KMS-11 (cell line): ENCODE data around the gene TMTC4.
A peak's percentile ranks its signal among the peaks of the same experiment; 100 is the strongest.

Source experiments
- H2AFZ ChIP-seq: fragments of 200-600 bp; sonication (generic); 2 replicates; pipeline ENCODE4 v1.6.1; 2016; ENCODE audit warnings: antibody characterized with exemption, mixed run types, low read depth
- H3K27ac ChIP-seq: fragments of 200-600 bp; sonication (generic); 2 replicates; pipeline ENCODE4 v1.6.1; 2016; ENCODE audit warnings: mild to moderate bottlenecking, mixed run types
- H3K27me3 ChIP-seq: fragments of 200-600 bp; sonication (generic); 2 replicates; pipeline ENCODE4 v1.6.1; 2017; ENCODE audit warnings: mild to moderate bottlenecking, low read depth, mixed run types, moderate library complexity; ENCODE audit not compliant: insufficient read depth
- H3K36me3 ChIP-seq: fragments of 200-600 bp; sonication (generic); 2 replicates; pipeline ENCODE4 v1.6.1; 2017; ENCODE audit warnings: mild to moderate bottlenecking, mixed run types; ENCODE audit not compliant: insufficient read depth
- H3K4me1 ChIP-seq: fragments of 200-600 bp; sonication (generic); 2 replicates; pipeline ENCODE4 v1.6.1; 2016; ENCODE audit warnings: mild to moderate bottlenecking, low read depth, mixed run types; ENCODE audit not compliant: poor library complexity, severe bottlenecking
- H3K4me2 ChIP-seq: fragments of 200-600 bp; sonication (generic); 2 replicates; pipeline ENCODE4 v1.7.0; 2016; ENCODE audit warnings: mild to moderate bottlenecking, mixed run types
- H3K4me3 ChIP-seq: fragments of 200-600 bp; sonication (generic); IDR thresholded peaks from 2 replicates; pipeline ENCODE4 v1.6.1; 2017; ENCODE audit warnings: low read depth, low read length, mixed read lengths; ENCODE audit not compliant: insufficient read depth
- H3K79me2 ChIP-seq: fragments of 200-600 bp; sonication (generic); 2 replicates; pipeline ENCODE4 v1.6.1; 2016; ENCODE audit warnings: low read depth, mixed run types; ENCODE audit not compliant: insufficient read depth
- H3K9ac ChIP-seq: fragments of 200-600 bp; sonication (generic); 2 replicates; pipeline ENCODE4 v1.6.1; 2016; ENCODE audit warnings: mild to moderate bottlenecking, mixed run types
- H4K20me1 ChIP-seq: fragments of 200-600 bp; sonication (generic); 2 replicates; pipeline ENCODE4 v1.6.1; 2016; ENCODE audit warnings: mild to moderate bottlenecking, mixed run types; ENCODE audit not compliant: insufficient read depth
- TF ChIP-seq, protein P1 (sequence below): fragments of 200-600 bp; sonication (generic); conservative IDR thresholded peaks from 2 replicates; pipeline ENCODE4 v1.6.1; 2017; ENCODE audit warnings: low read depth, mild to moderate bottlenecking, antibody characterized with exemption, low read length, moderate library complexity, mixed read lengths

The TMTC4 gene

DNA sequence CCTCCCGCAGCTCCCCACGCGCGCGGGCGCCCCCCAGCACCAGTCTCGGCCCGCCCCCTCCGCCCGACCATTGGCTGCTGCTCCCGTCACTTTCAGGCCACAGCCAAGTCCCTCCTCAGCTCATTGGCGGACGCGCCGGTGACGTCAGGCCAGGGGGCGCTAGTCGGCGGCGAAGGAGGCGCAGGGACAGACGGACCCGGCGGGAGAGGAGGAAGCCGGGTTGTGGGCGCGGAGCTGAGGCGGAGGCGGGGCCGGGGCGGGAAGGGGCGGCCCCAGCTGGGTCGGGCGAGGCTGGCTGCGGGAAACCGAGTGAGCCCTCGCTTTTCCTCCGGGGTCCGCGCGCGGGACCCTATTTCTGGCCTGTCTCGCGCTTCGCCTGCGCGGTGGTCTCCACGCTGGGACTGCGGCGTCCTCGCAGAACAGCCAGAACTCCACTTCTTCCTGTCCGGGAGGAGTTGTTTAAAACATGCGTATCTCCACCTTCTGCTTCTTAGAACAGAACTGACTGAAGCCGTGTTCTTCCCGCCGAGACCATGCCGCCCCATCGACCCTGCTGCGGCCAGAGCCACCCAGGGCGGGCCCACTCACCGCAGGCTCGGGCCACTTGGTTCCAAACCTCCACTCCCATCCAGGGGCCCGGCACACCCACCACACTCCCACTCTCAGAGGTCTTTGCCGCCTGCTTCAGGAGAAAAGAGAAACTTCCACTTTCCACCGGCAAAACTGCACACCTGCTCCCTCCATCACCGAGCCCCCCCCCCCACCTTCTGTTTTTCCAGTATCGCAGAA is 471 bp upstream of the TMTC4 start:
- Histone ChIP-seq H3K36me3 (no peaks in the 10 kb centered on the region), H3K4me2 (peak overlapping the region; percentile 54; the same call in 1 of the 2 replicates), H3K27ac (peak overlapping the region; percentile 54), H2AFZ (peak overlapping the region; percentile 69; the same call in 1 of the 2 replicates), H3K27me3 (no peaks in the 10 kb centered on the region), H3K79me2 (no peaks in the 10 kb centered on the region), H3K4me1 (peaks cover 4% of the 10 kb centered on the region), H3K4me3 (no peak overlapping the region), H3K9ac (peak overlapping the region; percentile 76; the same call in 1 of the 2 replicates), H4K20me1 (no peaks in the 10 kb centered on the region)
- TF ChIP-seq, protein P1, sequence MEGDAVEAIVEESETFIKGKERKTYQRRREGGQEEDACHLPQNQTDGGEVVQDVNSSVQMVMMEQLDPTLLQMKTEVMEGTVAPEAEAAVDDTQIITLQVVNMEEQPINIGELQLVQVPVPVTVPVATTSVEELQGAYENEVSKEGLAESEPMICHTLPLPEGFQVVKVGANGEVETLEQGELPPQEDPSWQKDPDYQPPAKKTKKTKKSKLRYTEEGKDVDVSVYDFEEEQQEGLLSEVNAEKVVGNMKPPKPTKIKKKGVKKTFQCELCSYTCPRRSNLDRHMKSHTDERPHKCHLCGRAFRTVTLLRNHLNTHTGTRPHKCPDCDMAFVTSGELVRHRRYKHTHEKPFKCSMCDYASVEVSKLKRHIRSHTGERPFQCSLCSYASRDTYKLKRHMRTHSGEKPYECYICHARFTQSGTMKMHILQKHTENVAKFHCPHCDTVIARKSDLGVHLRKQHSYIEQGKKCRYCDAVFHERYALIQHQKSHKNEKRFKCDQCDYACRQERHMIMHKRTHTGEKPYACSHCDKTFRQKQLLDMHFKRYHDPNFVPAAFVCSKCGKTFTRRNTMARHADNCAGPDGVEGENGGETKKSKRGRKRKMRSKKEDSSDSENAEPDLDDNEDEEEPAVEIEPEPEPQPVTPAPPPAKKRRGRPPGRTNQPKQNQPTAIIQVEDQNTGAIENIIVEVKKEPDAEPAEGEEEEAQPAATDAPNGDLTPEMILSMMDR = 0 out of 2 replicates have a peak, but pooled peaks have one; percentile 29

DNA sequence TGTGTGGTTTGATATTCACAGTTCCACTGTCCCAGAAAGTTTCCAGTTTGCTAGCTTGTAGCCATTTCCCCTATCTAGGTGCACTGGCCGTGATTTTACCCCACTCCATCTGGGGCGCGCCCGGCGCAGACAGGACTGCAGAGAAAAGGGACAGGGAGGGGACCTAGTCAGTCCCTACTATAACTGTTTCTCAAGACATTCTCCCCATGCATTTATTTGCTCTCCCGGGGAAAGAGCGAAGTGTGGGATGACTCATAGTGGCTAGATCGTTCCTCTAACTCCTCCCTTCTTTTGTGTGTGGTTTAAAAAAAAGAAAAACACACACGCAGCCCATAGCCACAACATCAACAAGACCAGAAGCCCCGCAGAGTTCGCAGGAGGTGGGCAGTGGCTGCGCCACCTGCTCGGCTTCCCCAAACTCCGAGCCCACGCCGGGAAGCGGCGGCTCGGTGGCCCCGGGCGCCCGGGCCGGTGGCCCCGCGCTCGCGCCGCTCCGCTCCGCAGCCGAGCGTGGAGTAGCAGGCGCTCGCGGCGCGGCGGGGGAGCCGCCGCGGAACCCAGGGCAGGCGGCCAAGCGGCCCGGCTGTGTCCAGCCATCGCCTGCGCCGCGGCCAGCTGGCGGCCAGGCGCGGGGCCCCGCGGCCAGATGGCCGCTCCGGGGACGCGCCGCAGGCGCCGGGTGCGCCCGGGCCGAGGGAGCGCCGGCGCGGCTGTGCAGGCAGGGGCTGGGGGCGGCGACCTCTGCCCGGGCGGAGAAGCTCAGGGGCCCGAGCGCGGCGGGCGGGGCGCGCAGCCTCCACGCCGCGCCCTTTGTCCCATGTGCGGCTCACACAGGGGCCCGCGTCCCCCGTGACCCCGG is 653 bp downstream of the TMTC4 start:
- peak overlapping the region; percentile 80 for H3K4me2 ChIP-seq
- H3K79me2 ChIP-seq = no peaks in the 10 kb centered on the region
- TF ChIP-seq, protein P1 = no peak
- peak overlapping the region; percentile 54 for H3K27ac ChIP-seq
- H4K20me1 ChIP-seq = no peaks in the 10 kb centered on the region
- peak overlapping the region; percentile 76; the same call in 1 of the 2 replicates for H3K9ac ChIP-seq
- H3K27me3 ChIP-seq = no peaks in the 10 kb centered on the region
- H3K36me3 ChIP-seq = no peaks in the 10 kb centered on the region
- H3K4me1 ChIP-seq = peaks cover 4% of the 10 kb centered on the region
- H2AFZ ChIP-seq = peak overlapping the region; percentile 34; the same call in 1 of the 2 replicates
- H3K4me3 ChIP-seq = no peak overlapping the region

DNA sequence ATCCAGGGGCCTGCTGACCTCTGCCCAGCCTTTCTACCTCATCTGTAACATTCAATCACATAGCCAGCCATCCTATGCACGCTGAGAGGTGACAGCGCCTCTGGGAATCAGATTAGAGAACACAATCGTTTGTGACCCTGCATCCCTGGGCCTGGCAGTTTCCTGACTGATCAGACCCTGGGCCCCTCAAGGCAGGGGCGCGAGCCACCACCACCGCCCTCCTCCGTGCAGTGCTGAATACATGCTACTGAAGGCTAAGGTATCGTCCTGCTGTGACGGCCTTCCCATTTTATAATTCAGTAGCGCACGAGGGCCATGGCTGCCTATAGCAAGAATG is 1.3 kb downstream of the TMTC4 start:
- peak overlapping the region; percentile 42; the same call in 1 of the 2 replicates for H3K9ac ChIP-seq
- H4K20me1 ChIP-seq = no peaks in the 10 kb centered on the region
- H3K36me3 ChIP-seq = no peaks in the 10 kb centered on the region
- TF ChIP-seq, protein P1 = no peak
- H3K27me3 ChIP-seq = no peaks in the 10 kb centered on the region
- H2AFZ ChIP-seq = no peak overlapping the region
- peak overlapping the region; percentile 80 for H3K4me2 ChIP-seq
- no peaks in the 10 kb centered on the region for H3K79me2 ChIP-seq
- peaks cover 4% of the 10 kb centered on the region for H3K4me1 ChIP-seq
- no peak overlapping the region for H3K4me3 ChIP-seq
- peak overlapping the region; percentile 16; the same call in 1 of the 2 replicates for H3K27ac ChIP-seq

DNA sequence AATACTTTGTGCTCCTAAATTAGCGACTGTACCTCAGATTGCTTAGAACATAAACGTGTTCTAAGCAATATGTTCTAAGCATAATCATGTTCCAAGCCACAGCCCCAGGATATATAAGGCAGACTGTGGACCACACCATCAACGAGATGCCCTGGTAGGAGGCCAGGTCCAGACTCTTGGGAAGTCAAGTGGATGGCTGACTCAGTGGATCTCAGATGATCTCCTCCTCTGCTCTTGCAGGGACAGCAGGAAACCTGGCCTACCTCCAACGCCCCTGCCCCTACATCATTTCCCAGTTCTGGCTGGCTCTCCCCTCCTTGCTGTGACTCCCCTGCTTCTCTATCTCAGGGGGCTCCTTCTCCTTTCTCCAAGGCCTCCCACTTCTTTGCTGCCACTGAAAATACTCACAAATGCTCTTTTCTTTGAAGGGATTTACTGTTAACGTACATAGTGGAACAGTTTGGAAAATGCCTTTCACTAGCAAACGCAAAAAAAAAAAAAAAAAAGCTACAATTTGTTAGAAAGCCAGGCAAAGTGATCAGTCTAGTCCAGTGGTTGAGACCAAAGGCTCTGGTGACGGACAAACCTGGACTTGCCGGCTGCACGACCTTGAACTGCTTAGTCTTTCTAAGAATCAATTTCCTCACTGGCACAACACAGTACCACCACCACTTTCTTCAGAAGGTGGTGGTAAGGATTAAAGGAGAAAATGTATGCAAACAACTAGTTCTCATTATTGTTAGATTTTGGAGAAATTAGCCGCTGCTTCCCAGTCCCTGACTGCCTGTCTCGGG is 3.0 kb downstream of the TMTC4 start:
- H3K4me1 ChIP-seq = peaks cover 4% of the 10 kb centered on the region
- TF ChIP-seq, protein P1 = no peak
- H3K79me2 ChIP-seq = no peaks in the 10 kb centered on the region
- H3K27me3 ChIP-seq = no peaks in the 10 kb centered on the region
- no peak overlapping the region for H3K27ac ChIP-seq
- no peak overlapping the region for H3K9ac ChIP-seq
- H2AFZ ChIP-seq = no peak overlapping the region
- H4K20me1 ChIP-seq = no peaks in the 10 kb centered on the region
- no peak overlapping the region for H3K4me2 ChIP-seq
- no peak overlapping the region for H3K4me3 ChIP-seq
- no peaks in the 10 kb centered on the region for H3K36me3 ChIP-seq
